Right renal pelvis (tissue), 4 donors: ENCODE data around the gene EFCAB6. TPM values are rescaled to one million over a fixed set of nuclear protein-coding genes. Genes with fewer than 3 reads are reported as not detected.

Experiments
- DNase-seq, 4 donors: peaks; one replicate each; pipeline ENCODE4 v3.0.0-alpha.2; 2013; ENCODE audit warnings: low read depth in 4 of 4, low spot score in 3 of 4, missing footprints in 1 of 4
- polyA plus RNA-seq, 4 donors: library from polyadenylated mRNA; unstranded; fragments of 120-200 nt; gene quantifications; one replicate each; pipeline ENCODE4 v1.2.1, GENCODE V29; 2013; ENCODE audit not compliant: insufficient read length in 4 of 4

The EFCAB6 gene
- polyA plus RNA-seq, 4 donors = 4.4 to 5.4 (median 4.9) TPM

GRCh38 chr22:43818981-43819380 lies 6.9 kb upstream of the EFCAB6 start:
- no peak for DNase-seq

GRCh38 chr22:43817402-43817801 lies 5.3 kb upstream of the EFCAB6 start:
- DNase-seq = no peak

DNA sequence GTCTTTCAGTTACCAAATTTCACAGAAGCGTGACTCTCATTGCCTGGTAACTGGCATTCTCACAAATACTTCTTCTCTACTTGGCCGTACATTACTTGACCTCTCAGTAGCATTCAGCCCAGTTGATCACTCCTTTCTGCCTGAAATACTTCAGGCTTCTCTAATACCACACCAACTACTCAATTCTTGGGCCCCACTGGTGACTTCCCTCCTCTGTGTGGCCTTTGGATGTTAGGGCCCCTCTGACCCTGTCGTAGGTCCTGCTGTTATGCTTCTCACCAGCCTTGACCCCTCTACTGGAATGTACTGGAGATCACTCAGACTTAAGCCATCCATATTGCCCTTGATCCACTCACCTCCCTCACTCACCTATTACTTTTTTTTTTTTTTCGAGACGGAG lies 2.2 kb upstream of the EFCAB6 start:
- no peak for DNase-seq

GRCh38 chr22:43812890-43813289 lies 785 bp upstream of the EFCAB6 start:
- DNase-seq = no peak

- DNase-seq = no peak
Measured at GRCh38 chr22:43811777-43812148, 342 bp downstream of the EFCAB6 start.

- DNase-seq = no peak
Measured at GRCh38 chr22:43802897-43803495, 9.1 kb downstream of the EFCAB6 start.

- no peak for DNase-seq
Measured at GRCh38 chr22:43800970-43801369, 11.1 kb downstream of the EFCAB6 start.

GRCh38 chr22:43798492-43798891 lies 13.6 kb downstream of the EFCAB6 start:
- DNase-seq = no peak

- DNase-seq = peak in 1 of 4 donors; percentile 22
Measured at GRCh38 chr22:43796567-43796966, 15.5 kb downstream of the EFCAB6 start.

DNA sequence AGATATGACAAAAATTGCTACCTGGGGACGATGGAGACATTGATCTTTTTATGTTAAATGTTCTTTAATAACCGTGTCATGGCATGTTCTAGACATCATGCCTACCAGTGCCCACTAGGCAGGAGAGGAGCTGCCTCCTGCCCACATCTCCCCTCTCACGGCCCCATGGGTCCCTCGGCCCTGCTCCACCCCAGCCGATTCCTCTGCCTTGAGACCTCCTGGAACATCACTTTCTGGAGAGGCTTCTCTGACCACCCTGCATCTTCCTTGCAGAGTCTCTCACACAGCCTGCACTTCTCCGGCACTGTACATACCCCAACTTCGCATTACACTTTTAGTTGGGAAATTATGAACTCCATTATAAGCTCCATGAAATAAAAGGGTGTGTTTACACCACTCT lies 16.8 kb downstream of the EFCAB6 start:
- no peak for DNase-seq

DNA sequence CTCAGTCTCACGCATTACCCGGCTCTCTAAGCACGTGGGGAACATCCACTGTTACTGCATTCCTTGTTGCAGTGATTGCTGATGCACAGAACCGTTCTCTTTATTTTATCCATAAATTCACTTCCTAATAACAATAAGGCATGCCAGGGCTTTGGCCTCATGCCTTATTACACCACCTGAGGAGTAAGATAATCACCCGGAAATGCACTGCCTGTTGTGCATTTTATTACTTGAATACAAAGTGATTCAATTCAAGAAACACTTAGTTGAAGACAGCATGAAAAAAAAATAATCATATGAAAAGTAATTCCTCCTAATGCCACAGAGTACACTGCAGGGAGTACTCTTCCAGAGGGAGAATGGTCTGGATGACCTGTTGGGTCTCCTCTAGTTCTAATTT lies 19.2 kb downstream of the EFCAB6 start:
- no peak for DNase-seq

DNA sequence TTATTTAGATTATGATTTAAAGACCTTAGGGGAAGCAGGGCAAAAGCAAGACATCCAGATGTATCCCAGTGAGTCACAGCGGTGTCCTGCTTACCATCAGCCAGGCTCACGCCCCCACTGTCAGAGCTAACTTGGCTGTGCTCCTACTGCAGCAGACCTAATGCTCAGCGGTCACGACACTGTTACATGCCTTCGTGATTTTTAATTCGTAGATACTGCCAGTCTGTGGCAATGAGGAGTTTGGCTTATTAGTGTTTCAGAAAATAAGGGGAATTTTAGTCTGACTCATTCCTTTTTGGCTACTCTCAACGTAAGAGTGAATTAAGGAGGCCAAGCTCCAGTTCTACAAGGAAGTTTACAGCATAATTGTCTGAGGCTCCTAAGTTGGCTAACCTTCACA lies 22.7 kb downstream of the EFCAB6 start:
- no peak for DNase-seq

- no peak for DNase-seq
Measured at GRCh38 chr22:43783777-43784176, 28.3 kb downstream of the EFCAB6 start.

- DNase-seq = no peak
Measured at GRCh38 chr22:43782448-43782847, 29.7 kb downstream of the EFCAB6 start.

DNA sequence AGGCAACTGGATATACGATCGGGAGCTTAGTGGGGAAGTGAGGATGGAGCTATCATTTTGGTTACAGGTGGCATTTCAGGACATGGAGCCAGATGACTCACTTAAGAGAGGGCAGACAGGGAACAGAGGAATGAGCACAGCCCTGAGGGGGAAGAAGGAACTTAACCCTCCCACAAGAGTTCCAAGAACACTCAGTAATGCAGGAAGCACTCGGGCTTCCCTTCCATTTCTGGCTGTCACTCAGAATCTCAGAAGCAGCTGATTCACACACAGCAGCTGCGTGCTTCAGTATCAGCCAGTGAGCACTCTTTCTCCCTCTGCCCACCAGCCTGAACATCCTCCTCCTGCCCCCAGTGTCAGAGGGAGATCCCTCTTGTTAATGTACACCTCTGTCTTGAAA lies 34.8 kb downstream of the EFCAB6 start:
- no peak for DNase-seq

GRCh38 chr22:43776081-43776670 lies 35.9 kb downstream of the EFCAB6 start:
- DNase-seq = no peak

DNA sequence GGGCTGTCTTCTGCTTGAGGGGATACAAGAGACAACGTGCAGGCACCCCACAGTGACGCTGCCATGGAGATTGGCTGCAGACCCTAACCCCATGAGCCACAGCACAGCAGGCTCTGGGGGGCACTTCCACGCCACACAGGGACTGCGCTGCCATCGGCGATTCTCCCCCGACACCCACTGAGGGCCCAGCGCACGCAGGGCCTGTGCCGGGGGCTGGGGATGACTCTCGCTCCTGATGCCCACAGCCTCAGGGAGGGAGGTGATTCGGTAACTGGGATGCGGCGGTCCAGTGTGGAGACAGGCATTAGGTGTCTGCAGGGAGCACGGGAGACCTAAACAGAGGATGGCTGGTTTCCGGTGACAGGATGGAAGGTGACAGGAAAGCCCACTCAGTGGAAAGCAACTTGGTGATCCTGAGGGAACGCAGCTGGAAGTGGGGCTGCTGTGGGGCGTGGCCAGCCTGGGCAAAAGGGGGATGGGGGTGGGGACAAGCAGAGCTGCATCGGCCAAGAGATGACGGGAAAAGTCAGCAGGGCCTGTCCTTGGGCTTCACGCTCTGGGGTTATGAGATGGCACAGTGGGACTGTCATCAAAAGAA lies 37.7 kb downstream of the EFCAB6 start:
- DNase-seq = no peak

DNA sequence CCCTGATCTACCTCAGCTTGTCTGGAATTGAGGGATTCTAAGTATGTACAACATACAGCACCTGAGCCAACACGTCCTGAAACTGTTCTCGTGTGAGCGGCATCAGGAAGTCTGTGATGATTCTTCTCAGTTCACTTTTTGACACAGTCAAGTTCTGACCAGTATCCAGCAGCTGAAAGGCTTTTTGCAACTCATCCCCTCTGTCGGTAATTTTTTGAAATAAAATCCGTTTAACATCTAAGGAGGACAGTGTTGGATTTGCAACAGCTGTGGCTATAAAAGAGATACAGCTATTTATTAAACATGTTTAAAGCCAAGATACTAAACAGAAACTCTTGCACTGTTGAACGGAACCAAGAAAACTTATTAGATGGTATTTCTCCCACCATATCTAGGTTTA lies 39.3 kb downstream of the EFCAB6 start:
- DNase-seq = peak in 1 of 4 donors; percentile 14

- DNase-seq = no peak
Measured at GRCh38 chr22:43755452-43755851, 56.7 kb downstream of the EFCAB6 start.

DNA sequence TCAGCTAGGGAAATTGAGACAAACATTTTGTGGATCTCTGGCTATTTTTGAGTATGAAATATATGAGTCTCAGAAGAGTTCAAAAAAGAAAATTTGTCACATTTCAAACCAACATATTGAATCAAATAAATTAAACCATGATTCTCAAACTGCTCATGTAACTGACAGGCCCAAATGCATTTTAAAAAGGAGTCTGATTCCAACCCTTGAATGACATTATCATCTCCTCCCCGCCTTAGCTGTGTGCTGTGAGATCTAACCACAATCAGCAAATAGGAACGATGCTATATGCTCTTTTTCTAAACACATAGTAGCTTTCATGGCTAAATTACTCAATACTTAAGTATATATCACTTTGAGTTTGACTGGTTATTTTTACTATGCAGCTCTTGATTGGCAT lies 57.1 kb downstream of the EFCAB6 start:
- DNase-seq = no peak

- DNase-seq = no peak
Measured at GRCh38 chr22:43754176-43754575, 57.9 kb downstream of the EFCAB6 start.

GRCh38 chr22:43753688-43754087 lies 58.4 kb downstream of the EFCAB6 start:
- no peak for DNase-seq
